Stomach (tissue), 9 donors: Measurements from ENCODE around the gene PDIA5. TPM values are rescaled to one million over a fixed set of nuclear protein-coding genes. Genes with fewer than 3 reads are reported as not detected.

Experiments used
- DNase-seq, 2 donors: peaks; one replicate each; pipeline versions ENCODE4 v3.0.0 to v3.0.0-alpha.2; 2013 to 2019
- H3K27ac ChIP-seq, 5 donors: fragments of 200-600 bp in 4 of 5; sonication (generic) in 4 of 5; one replicate each; pipeline ENCODE4 v1.5.1; 2013 to 2019; ENCODE audit warnings: mild to moderate bottlenecking in 1 of 5, moderate library complexity in 1 of 5
- H3K27me3 ChIP-seq, 3 donors: fragments of 200-600 bp; sonication (generic); one replicate each; pipeline ENCODE4 v1.5.1; 2017 to 2019; ENCODE audit warnings: mixed run types in 1 of 3
- H3K36me3 ChIP-seq, 4 donors: fragments of 200-600 bp; sonication (generic); 1 replicate in 3 of 4; 2 replicates in 1 of 4; pipeline ENCODE4 v1.5.1; 2016 to 2019
- H3K4me1 ChIP-seq, 4 donors: fragments of 200-600 bp; sonication (generic); one replicate each; pipeline ENCODE4 v1.5.1; 2016 to 2019
- H3K4me3 ChIP-seq, 4 donors: fragments of 200-600 bp; sonication (generic) in 3 of 4; one replicate each; pipeline ENCODE4 v1.5.1; 2016 to 2019; ENCODE audit warnings: mild to moderate bottlenecking in 1 of 4
- H3K9me3 ChIP-seq, 4 donors: fragments of 200-600 bp; sonication (generic); one replicate each; pipeline ENCODE4 v1.5.1; 2016 to 2019
- CTCF ChIP-seq, 7 experiments: fragments of 450-650 bp in 4 of 7; fragments of 200-600 bp in 3 of 7; sonication (generic) in 3 of 7; IDR thresholded peaks; one replicate each; pipeline ENCODE4 v1.5.1; 2016 to 2019; ENCODE audit warnings: antibody characterized with exemption in 7 of 7, control low read depth in 2 of 7, mild to moderate bottlenecking in 1 of 7
- EP300 ChIP-seq: sonication (generic); formaldehyde crosslinking; IDR thresholded peaks from one replicate; pipeline ENCODE4 v1.6.1; 2017; ENCODE audit warnings: antibody characterized with exemption
- POLR2A ChIP-seq, 4 donors: fragments of 450-650 bp; IDR thresholded peaks; one replicate each; pipeline ENCODE4 v1.6.1; 2016; ENCODE audit warnings: antibody characterized with exemption in 4 of 4, control low read depth in 2 of 4, mild to moderate bottlenecking in 1 of 4, moderate library complexity in 1 of 4
- POLR2AphosphoS5 ChIP-seq, 3 donors: sonication (generic); formaldehyde crosslinking; IDR thresholded peaks; one replicate each; pipeline ENCODE4 v1.6.1; 2016; ENCODE audit warnings: antibody characterized with exemption in 3 of 3
- WGBS, 5 donors: extraction: QIAGEN DNeasy Blood & Tissue Kit in 3 of 5; methylation state at CpG; one replicate each; pipeline versions ENCODE4 v1.1.5 to v1.1.7; 2013 to 2018; 5-methylcytosine and 5-hydroxymethylcytosine counted together
- intact Hi-C: fragments of 100-400 bp; cut with DNase I; formaldehyde crosslinking; loops from one replicate; pipeline ENCODE4 v1.15.1; 2023; ENCODE audit warnings: low total_unique reads
- polyA plus RNA-seq, 3 donors: library from polyadenylated mRNA; stranded (reverse); fragments of 200-250 nt; gene quantifications; one replicate each; pipeline ENCODE4 v1.2.3, GENCODE V29; 2013
- total RNA-seq, 5 donors: library from RNA; depleted of rRNA; stranded (reverse); fragments of >200 nt; gene quantifications; one replicate each; pipeline versions ENCODE4 v1.1.0 to v1.2.3, GENCODE V29; 2014 to 2016
- donor health status: healthy with polysubstance abuse.
- donor health status: Bipolar disorder and iron deficiency.
- donor health status: healthy.

The PDIA5 gene
- total and polyA plus RNA-seq, 8 donors, result 13.9 to 75.3 (median 35.0) TPM

GRCh38 chr3:123096126-123096525 is 29.3 kb downstream of the PDIA5 start:
- Histone ChIP-seq H3K4me3 (no peak overlapping the region), H3K27me3 (no peaks in the 10 kb centered on the region), H3K9me3 (no peaks in the 10 kb centered on the region), H3K4me1 (peaks cover 32 to 46% (median 38%) of the 10 kb centered on the region in 4 donors), H3K27ac (peak overlapping the region in 2 of 5 donors; percentile 20 to 57), H3K36me3 (peaks cover 28 to 77% (median 62%) of the 10 kb centered on the region in 4 donors)
- intact Hi-C loops, result no loop called here
- 92 to 95% (median 93%) methylated on average over 9 of the region's 9 CpGs for WGBS, 5 donors
- TF ChIP-seq POLR2AphosphoS5 (IDR thresholded peaks at IDR 0.05), result no peak
- TF ChIP-seq POLR2A (IDR thresholded peaks at IDR 0.05), result no peak
- TF ChIP-seq EP300, result no peak
- TF ChIP-seq CTCF (IDR thresholded peaks at IDR 0.05), result no peak
- DNase-seq, result no peak

GRCh38 chr3:123096731-123097130 is 29.9 kb downstream of the PDIA5 start:
- H3K36me3 ChIP-seq, result peaks cover 29 to 73% (median 61%) of the 10 kb centered on the region in 4 donors
- H3K4me3 ChIP-seq, result no peak overlapping the region
- H3K4me1 ChIP-seq, result peaks cover 28 to 41% (median 35%) of the 10 kb centered on the region in 4 donors
- H3K27ac ChIP-seq, result peak overlapping the region in 2 of 5 donors; percentile 20 to 57
- intact Hi-C loops, result no loop called here
- peak; percentile 64 to 81 for DNase-seq
- H3K27me3 ChIP-seq, result no peaks in the 10 kb centered on the region
- WGBS, 5 donors, result 19 to 30% (median 22%) methylated on average over 11 of the region's 11 CpGs
- TF ChIP-seq POLR2A (IDR thresholded peaks at IDR 0.05), result no peak
- TF ChIP-seq CTCF (IDR thresholded peaks at IDR 0.05), result no peak
- no peak for TF ChIP-seq EP300
- TF ChIP-seq POLR2AphosphoS5 (IDR thresholded peaks at IDR 0.05), result peak in 1 of 3 donors; percentile 37
- no peaks in the 10 kb centered on the region for H3K9me3 ChIP-seq

- intact Hi-C loops, result no loop called here
- Histone ChIP-seq H3K4me3 (no peak overlapping the region), H3K9me3 (no peaks in the 10 kb centered on the region), H3K27me3 (no peaks in the 10 kb centered on the region), H3K4me1 (peaks cover 27 to 41% (median 35%) of the 10 kb centered on the region in 4 donors), H3K27ac (no peak overlapping the region), H3K36me3 (peaks cover 23 to 72% (median 59%) of the 10 kb centered on the region in 4 donors)
- TF ChIP-seq EP300, result no peak
- no peak for TF ChIP-seq POLR2A (IDR thresholded peaks at IDR 0.05)
- TF ChIP-seq CTCF (IDR thresholded peaks at IDR 0.05), result no peak
- TF ChIP-seq POLR2AphosphoS5 (IDR thresholded peaks at IDR 0.05), result no peak
- 74 to 84% (median 79%) methylated on average over 6 of the region's 6 CpGs for WGBS, 5 donors
- peak in 1 of 2 donors; percentile 44 for DNase-seq
Measured at GRCh38 chr3:123098426-123099330, 31.9 kb downstream of the PDIA5 start.

- H3K4me3 ChIP-seq, result no peak overlapping the region
- 83 to 90% (median 88%) methylated on average over 12 of the region's 12 CpGs for WGBS, 5 donors
- no peaks in the 10 kb centered on the region for H3K9me3 ChIP-seq
- H3K27me3 ChIP-seq, result no peaks in the 10 kb centered on the region
- H3K27ac ChIP-seq, result no peak overlapping the region
- no peak for DNase-seq
- intact Hi-C loops, result no loop called here
- peaks cover 27 to 44% (median 39%) of the 10 kb centered on the region in 4 donors for H3K4me1 ChIP-seq
- H3K36me3 ChIP-seq, result peaks cover 29 to 77% (median 62%) of the 10 kb centered on the region in 4 donors
- TF ChIP-seq POLR2AphosphoS5 (IDR thresholded peaks at IDR 0.05) (no peak), POLR2A (IDR thresholded peaks at IDR 0.05) (no peak), CTCF (IDR thresholded peaks at IDR 0.05) (no peak), EP300 (no peak)
Measured at GRCh38 chr3:123099331-123100192, 32.7 kb downstream of the PDIA5 start.
